ENCODE results near the gene EXOC3. TPM values are rescaled to one million over a fixed set of nuclear protein-coding genes. Genes with fewer than 3 reads are reported as not detected.

The EXOC3 gene
- total RNA-seq, 1 donor from 2014 or later: 73.5 TPM

DNA sequence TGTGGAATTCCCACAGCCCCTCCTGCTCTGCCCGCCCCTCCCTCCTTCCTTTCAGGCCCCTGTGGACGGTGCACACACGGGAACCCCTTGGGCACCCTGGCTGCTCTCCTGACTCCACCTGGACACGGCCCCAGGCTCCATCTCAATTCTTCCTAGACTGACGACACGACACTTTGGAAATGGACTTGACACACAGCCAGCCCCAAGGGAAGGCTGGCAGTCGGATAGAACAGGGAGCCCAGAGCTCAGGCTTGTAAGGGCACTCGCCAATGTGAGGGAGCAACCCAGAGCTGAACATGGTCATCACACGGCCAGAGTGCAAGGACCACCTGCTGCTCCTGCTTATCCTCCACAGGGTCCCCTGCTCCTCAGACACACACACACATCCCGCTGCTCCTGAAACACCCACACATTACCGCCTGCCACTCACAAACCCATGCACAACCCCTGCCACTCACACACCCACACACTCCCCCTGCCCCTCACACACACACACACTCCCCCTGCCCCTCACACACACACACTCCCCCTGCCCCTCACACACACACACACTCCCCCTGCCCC lies 72.4 kb downstream of the EXOC3 start:
- H3K27ac Mint-ChIP-seq: no peak overlapping the region
- no peak for DNase-seq (ENCODE audit: low spot score in 2 of 2, unreplicated experiment in 2 of 2)
- no peak overlapping the region for H3K4me3 Mint-ChIP-seq
- no peaks in the 10 kb centered on the region for H3K9me3 Mint-ChIP-seq
- H3K36me3 Mint-ChIP-seq: no peaks in the 10 kb centered on the region
- no peaks in the 10 kb centered on the region for H3K4me1 Mint-ChIP-seq
- H3K27me3 Mint-ChIP-seq (ENCODE audit: low read depth): peaks cover 77% of the 10 kb centered on the region
- TF ChIP-seq, protein P1, sequence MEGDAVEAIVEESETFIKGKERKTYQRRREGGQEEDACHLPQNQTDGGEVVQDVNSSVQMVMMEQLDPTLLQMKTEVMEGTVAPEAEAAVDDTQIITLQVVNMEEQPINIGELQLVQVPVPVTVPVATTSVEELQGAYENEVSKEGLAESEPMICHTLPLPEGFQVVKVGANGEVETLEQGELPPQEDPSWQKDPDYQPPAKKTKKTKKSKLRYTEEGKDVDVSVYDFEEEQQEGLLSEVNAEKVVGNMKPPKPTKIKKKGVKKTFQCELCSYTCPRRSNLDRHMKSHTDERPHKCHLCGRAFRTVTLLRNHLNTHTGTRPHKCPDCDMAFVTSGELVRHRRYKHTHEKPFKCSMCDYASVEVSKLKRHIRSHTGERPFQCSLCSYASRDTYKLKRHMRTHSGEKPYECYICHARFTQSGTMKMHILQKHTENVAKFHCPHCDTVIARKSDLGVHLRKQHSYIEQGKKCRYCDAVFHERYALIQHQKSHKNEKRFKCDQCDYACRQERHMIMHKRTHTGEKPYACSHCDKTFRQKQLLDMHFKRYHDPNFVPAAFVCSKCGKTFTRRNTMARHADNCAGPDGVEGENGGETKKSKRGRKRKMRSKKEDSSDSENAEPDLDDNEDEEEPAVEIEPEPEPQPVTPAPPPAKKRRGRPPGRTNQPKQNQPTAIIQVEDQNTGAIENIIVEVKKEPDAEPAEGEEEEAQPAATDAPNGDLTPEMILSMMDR (IDR thresholded peaks at IDR 0.05; ENCODE audit: unreplicated experiment): no peak

DNA sequence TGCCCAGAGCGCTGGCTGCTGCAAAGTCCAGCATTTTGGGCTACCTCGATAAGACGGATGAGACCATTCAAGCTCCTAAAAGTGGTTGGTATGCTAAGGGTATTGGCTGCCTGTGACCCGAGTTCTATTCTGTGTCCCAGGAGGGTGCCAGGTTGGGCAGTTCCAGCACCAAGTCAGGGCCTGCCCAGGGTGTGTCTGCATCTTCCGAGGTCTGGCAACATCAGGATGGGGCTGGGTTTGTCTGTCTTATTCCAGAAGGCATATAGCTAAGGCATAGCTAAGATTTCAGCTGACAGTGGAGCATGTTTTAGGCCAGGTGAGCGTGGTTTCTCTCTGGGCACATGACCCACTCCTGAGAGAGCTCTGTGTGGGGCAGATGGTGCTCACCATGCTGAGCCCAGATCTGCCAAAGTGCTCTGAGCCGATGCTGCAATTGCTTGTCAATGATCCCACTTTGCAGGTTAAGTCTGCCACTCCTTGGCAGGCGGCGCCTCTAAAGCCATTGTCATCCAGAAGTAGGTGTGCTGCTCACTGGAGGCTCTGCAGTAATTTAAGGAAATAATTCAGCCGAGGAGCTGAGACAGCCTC lies 73.5 kb downstream of the EXOC3 start:
- Mint-ChIP-seq H3K27ac (no peak overlapping the region), H3K4me3 (no peak overlapping the region), H3K27me3 (ENCODE audit: low read depth) (peaks cover 78% of the 10 kb centered on the region), H3K9me3 (no peaks in the 10 kb centered on the region), H3K36me3 (no peaks in the 10 kb centered on the region), H3K4me1 (peaks cover 2% of the 10 kb centered on the region)
- TF ChIP-seq, protein P1 (IDR thresholded peaks at IDR 0.05; ENCODE audit: unreplicated experiment): no peak
- DNase-seq (ENCODE audit: low spot score in 2 of 2, unreplicated experiment in 2 of 2): no peak

Other genes with a start within 250 kb of the EXOC3 start
- gene CCDC127, start 225.0 kb upstream of the EXOC3 start, total RNA-seq: 9.3 to 10.2 TPM (median 9.7 TPM) in 3 replicates
- 83.4 to 86.3 TPM (median 85.9 TPM) in 3 replicates for gene SDHA, start 224.9 kb upstream of the EXOC3 start, total RNA-seq
- gene PDCD6, start 171.5 kb upstream of the EXOC3 start, total RNA-seq: 82.4 to 85.6 TPM (median 84.4 TPM) in 3 replicates
- gene AHRR, start 121.5 kb upstream of the EXOC3 start, total RNA-seq: 10.7 to 12.7 TPM (median 10.9 TPM) in 3 replicates
- gene SLC9A3, start 81.3 kb downstream of the EXOC3 start, total RNA-seq: 1.9 to 2.4 TPM (median 2.3 TPM) in 3 replicates
- 20.1 to 21.7 TPM (median 20.3 TPM) in 3 replicates for gene CEP72, start 169.2 kb downstream of the EXOC3 start, total RNA-seq

Measured in mesothelial cell of epicardium (in vitro differentiated cells).